IMR-90 (cell line): ENCODE results near the gene CBL. TPM values are rescaled to one million over a fixed set of nuclear protein-coding genes. Genes with fewer than 3 reads are reported as not detected.

Experiments used
- ATAC-seq: fragments of 200-7000 bp; cut with Tn5 transposase; 2 replicates; pipeline ENCODE4 v1.9.1; 2020; ENCODE audit warnings: low read depth, mild to moderate bottlenecking, moderate library complexity
- BruUV-seq: library from RNA; stranded (reverse); fragments of 400-500 nt; replicated peaks from 2 replicates; lab custom pipeline; 2021; lab: Mats Ljungman, UMichigan
- CTCF ChIA-PET: fragments of 300-600 bp; formaldehyde crosslinking; extraction: SDS; loops from one replicate; lab custom pipeline; 2021; ENCODE audit warnings: antibody characterized with exemption; lab: Yijun Ruan, JAX
- POLR2A ChIA-PET: fragments of 300-600 bp; sonication (Branson Sonifier 250); formaldehyde crosslinking; loops from one replicate; lab custom pipeline; 2022; ENCODE audit warnings: antibody characterized with exemption; ENCODE audit not compliant: unreplicated experiment; lab: Charles Lee
- DNase-seq: peaks from one replicate; pipeline ENCODE4 v3.0.0; 2013
- H2AFZ ChIP-seq: replicated peaks from 2 replicates; pipeline ENCODE3; 2013; ENCODE audit warnings: low read length, mild to moderate bottlenecking; ENCODE audit not compliant: poor library complexity
- H2AK5ac ChIP-seq: 2 replicates; pipeline ENCODE4 v1.6.1; 2013; ENCODE audit warnings: low read depth, low read length, inconsistent platforms
- H2AK9ac ChIP-seq: replicated peaks from 2 replicates; pipeline ENCODE3; 2013; ENCODE audit warnings: mild to moderate bottlenecking, low read depth, low read length, moderate library complexity; ENCODE audit not compliant: poor library complexity
- H2BK120ac ChIP-seq: 2 replicates; pipeline ENCODE4 v1.6.1; 2013; ENCODE audit warnings: low read depth, low read length, inconsistent platforms
- H2BK15ac ChIP-seq: 3 replicates; pipeline ENCODE4 v1.6.1; 2013; ENCODE audit warnings: low read depth, low read length, inconsistent platforms
- H2BK20ac ChIP-seq: 2 replicates; pipeline ENCODE4 v1.6.1; 2013; ENCODE audit warnings: low read depth, mild to moderate bottlenecking, inconsistent platforms, low read length, moderate library complexity
- H2BK5ac ChIP-seq: 2 replicates; pipeline ENCODE4 v1.6.1; 2013; ENCODE audit warnings: mild to moderate bottlenecking, low read depth, low read length, inconsistent platforms; ENCODE audit not compliant: poor library complexity, severe bottlenecking
- H3K14ac ChIP-seq: replicated peaks from 2 replicates; pipeline ENCODE4 v1.6.1; 2013; ENCODE audit warnings: low read depth, low read length, inconsistent platforms
- H3K18ac ChIP-seq: 2 replicates; pipeline ENCODE4 v1.6.1; 2013; ENCODE audit warnings: low read depth, low read length, control low read depth
- H3K23ac ChIP-seq: 2 replicates; pipeline ENCODE4 v1.6.1; 2013; ENCODE audit warnings: low read depth, low read length, inconsistent platforms
- H3K27ac ChIP-seq: 2 replicates; pipeline ENCODE4 v1.5.1; 2013; ENCODE audit warnings: mild to moderate bottlenecking, control low read depth, low read length; ENCODE audit not compliant: insufficient read depth
- H3K27me3 ChIP-seq: 2 replicates; pipeline ENCODE4 v1.6.1; 2013; ENCODE audit warnings: low read length; ENCODE audit not compliant: control insufficient read depth, insufficient read depth
- H3K36me3 ChIP-seq: 2 replicates; pipeline ENCODE4 v1.6.1; 2013; ENCODE audit warnings: low read length, mixed read lengths; ENCODE audit not compliant: control insufficient read depth, insufficient read depth
- H3K4ac ChIP-seq: 2 replicates; pipeline ENCODE4 v1.6.1; 2013; ENCODE audit warnings: low read depth, low read length, inconsistent platforms
- H3K4me1 ChIP-seq: 2 replicates; pipeline ENCODE4 v1.6.1; 2013; ENCODE audit warnings: low read length, mixed read lengths; ENCODE audit not compliant: control insufficient read depth, insufficient read depth
- H3K4me2 ChIP-seq: 2 replicates; pipeline ENCODE4 v1.6.1; 2013; ENCODE audit warnings: low read depth, mild to moderate bottlenecking, control low read depth, low read length, moderate library complexity
- H3K4me3 ChIP-seq: 2 replicates; pipeline ENCODE4 v1.5.1; 2013; ENCODE audit warnings: low read depth, mild to moderate bottlenecking, control low read depth, low read length, moderate library complexity; ENCODE audit not compliant: insufficient read depth
- H3K56ac ChIP-seq: 2 replicates; pipeline ENCODE4 v1.6.1; 2013; ENCODE audit warnings: low read length, inconsistent platforms; ENCODE audit not compliant: insufficient read depth; ENCODE audit errors: extremely low read depth
- H3K79me1 ChIP-seq, 2 experiments: 2 replicates each; pipeline ENCODE4 v1.6.1; 2013; ENCODE audit warnings: low read length in 2 of 2, inconsistent platforms in 1 of 2, low read depth in 1 of 2
- H3K9ac ChIP-seq: 2 replicates; pipeline ENCODE4 v1.6.1; 2013; ENCODE audit warnings: low read depth, low read length, control low read depth
- H3K9me1 ChIP-seq: 2 replicates; pipeline ENCODE4 v1.6.1; 2013; ENCODE audit warnings: low read length, inconsistent platforms; ENCODE audit not compliant: insufficient read depth
- H3K9me3 ChIP-seq: 2 replicates; pipeline ENCODE4 v1.6.1; 2013; ENCODE audit warnings: low read length; ENCODE audit not compliant: control insufficient read depth, insufficient read depth
- H4K20me1 ChIP-seq: 2 replicates; pipeline ENCODE4 v1.6.1; 2013; ENCODE audit warnings: low read length, inconsistent platforms; ENCODE audit not compliant: insufficient read depth
- H4K5ac ChIP-seq: 2 replicates; pipeline ENCODE4 v1.6.1; 2013; ENCODE audit warnings: mild to moderate bottlenecking, low read depth, low read length, control low read depth
- H4K8ac ChIP-seq, 2 experiments: 2 replicates each; pipeline ENCODE4 v1.6.1; 2013; ENCODE audit warnings: low read depth in 2 of 2, low read length in 2 of 2, control low read depth in 1 of 2, inconsistent platforms in 1 of 2
- H4K91ac ChIP-seq: 2 replicates; pipeline ENCODE4 v1.6.1; 2013; ENCODE audit warnings: low read depth, low read length, inconsistent platforms; ENCODE audit not compliant: insufficient read depth
- BHLHE40 ChIP-seq: fragments of 150-350 bp; IDR thresholded peaks from 2 replicates; pipeline ENCODE4 v1.6.1; 2016; ENCODE audit warnings: mild to moderate bottlenecking, low read depth, low read length
- CEBPB ChIP-seq: IDR thresholded peaks from 2 replicates; pipeline ENCODE4 v1.6.1; 2012; ENCODE audit warnings: low read depth, low read length, improper control_type of control experiment
- CHD1 ChIP-seq: IDR thresholded peaks from 2 replicates; pipeline ENCODE4 v1.6.1; 2012; ENCODE audit warnings: low read depth, low read length, improper control_type of control experiment
- FOS ChIP-seq: fragments of 150-350 bp; IDR thresholded peaks from 2 replicates; pipeline ENCODE4 v1.6.1; 2016; ENCODE audit warnings: low read depth, low read length
- RCOR1 ChIP-seq: IDR thresholded peaks from 2 replicates; pipeline ENCODE4 v1.6.1; 2012; ENCODE audit warnings: mild to moderate bottlenecking, low read length, improper control_type of control experiment; ENCODE audit not compliant: insufficient replicate concordance
- WGBS, 2 experiments: methylation state at CpG; one replicate each; pipeline versions ENCODE4 v1.1.5 to v1.1.7; 2013; ENCODE audit warnings: missing lambda C conversion rate in 2 of 2; ENCODE audit not compliant: insufficient read length in 1 of 2; ENCODE audit errors: extremely low coverage in 2 of 2; 5-methylcytosine and 5-hydroxymethylcytosine counted together
- dilution Hi-C: fragments of 300-500 bp; cut with HindIII; formaldehyde crosslinking; loops from one replicate; pipeline ENCODE4 v1.14.3; 2018; ENCODE audit warnings: low sequenced_read_pairs; ENCODE audit not compliant: unreplicated experiment
- in situ Hi-C: fragments of 300-500 bp; cut with MboI; formaldehyde crosslinking; loops from 3 replicates; pipeline ENCODE4 v1.14.3; 2019; ENCODE audit warnings: low sequenced_read_pairs, inconsistent platforms, mixed read lengths
- intact Hi-C: fragments of 100-400 bp; cut with micrococcal nuclease; formaldehyde crosslinking; loops from 2 replicates; pipeline ENCODE4 v1.10.0; 2022
- polyA plus RNA-seq, 3 experiments: library from polyadenylated mRNA; depleted of rRNA; stranded (reverse); fragments of >200 nt; gene quantifications; 2 replicates each; pipeline ENCODE4 v1.2.3, GENCODE V29; 2012; ENCODE audit warnings: low replicate concordance in 1 of 3
- total RNA-seq: library from RNA; depleted of rRNA; stranded (reverse); fragments of >200 nt; gene quantifications from 2 replicates; pipeline ENCODE4 v1.2.3, GENCODE V29; 2012
- TF ChIP-seq, protein P1 (sequence below): conservative IDR thresholded peaks from 2 replicates; pipeline ENCODE4 v1.5.1; 2012; ENCODE audit warnings: mild to moderate bottlenecking, low read depth, low read length, improper control_type of control experiment

Gene CBL
- total and polyA plus RNA-seq, 2 of the 4 experiments (the other 2 are of a cell fraction) = 6.1 to 11.8 TPM

DNA sequence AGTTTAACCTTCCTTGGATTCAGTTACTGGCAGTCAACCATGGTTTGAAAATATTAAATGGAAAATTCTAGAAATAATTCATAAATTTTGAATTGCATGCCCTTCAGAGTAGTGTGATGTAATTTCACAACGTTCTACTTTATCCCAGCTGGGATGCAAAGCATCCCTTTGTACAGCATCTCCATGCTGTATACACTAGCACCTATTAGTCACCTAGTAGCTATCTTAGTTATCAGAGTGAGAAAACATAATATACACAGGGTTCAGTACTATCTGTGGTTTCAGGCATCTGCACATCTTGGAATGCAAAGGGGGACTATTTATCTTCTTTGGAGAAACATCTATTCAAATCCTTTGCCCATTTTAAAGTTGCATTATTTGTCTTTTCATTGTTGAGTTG is 30.8 kb downstream of the CBL start:
- WGBS, 2 experiments = no CpG with 5 or more reads among the region's 1 CpG
- ChIA-PET CTCF (no interaction called here), POLR2A (no interaction called here)

More for the DNA sequence above, 30.8 kb downstream of the CBL start:
- H2AK9ac ChIP-seq = no peak overlapping the region
- H3K79me1 ChIP-seq = peaks cover 40 to 77% of the 10 kb centered on the region in 2 experiments
- H3K27me3 ChIP-seq = no peaks in the 10 kb centered on the region
- no peak overlapping the region; the same call in 1 of the 2 replicates for H4K5ac ChIP-seq
- H2BK15ac ChIP-seq = no peak overlapping the region
- intact Hi-C loops = loop anchor here (1.0 kb wide), 1 partner anchor 11 kb away; no protein-coding TSS in a partner anchor
- no peak overlapping the region for H2BK20ac ChIP-seq
- no peaks in the 10 kb centered on the region; the same call in 1 of the 2 replicates for H3K9me1 ChIP-seq
- no peak overlapping the region for H3K23ac ChIP-seq
- H2BK120ac ChIP-seq = no peak overlapping the region
- in situ Hi-C loops = no loop called here
- no peak overlapping the region for H2AFZ ChIP-seq
- H2AK5ac ChIP-seq = no peak overlapping the region
- DNase-seq = peak; percentile 84
- peak overlapping the region; percentile 54; the same call in 1 of the 2 replicates for H3K4me2 ChIP-seq
- no peak overlapping the region for H3K4ac ChIP-seq
- TF ChIP-seq CEBPB (peak; percentile 98), CHD1 (no peak), BHLHE40 (peak; percentile 64), FOS (peak; percentile 61; the same call in 1 of the 2 replicates), RCOR1 (peak; percentile 98)
- TF ChIP-seq, protein P1, sequence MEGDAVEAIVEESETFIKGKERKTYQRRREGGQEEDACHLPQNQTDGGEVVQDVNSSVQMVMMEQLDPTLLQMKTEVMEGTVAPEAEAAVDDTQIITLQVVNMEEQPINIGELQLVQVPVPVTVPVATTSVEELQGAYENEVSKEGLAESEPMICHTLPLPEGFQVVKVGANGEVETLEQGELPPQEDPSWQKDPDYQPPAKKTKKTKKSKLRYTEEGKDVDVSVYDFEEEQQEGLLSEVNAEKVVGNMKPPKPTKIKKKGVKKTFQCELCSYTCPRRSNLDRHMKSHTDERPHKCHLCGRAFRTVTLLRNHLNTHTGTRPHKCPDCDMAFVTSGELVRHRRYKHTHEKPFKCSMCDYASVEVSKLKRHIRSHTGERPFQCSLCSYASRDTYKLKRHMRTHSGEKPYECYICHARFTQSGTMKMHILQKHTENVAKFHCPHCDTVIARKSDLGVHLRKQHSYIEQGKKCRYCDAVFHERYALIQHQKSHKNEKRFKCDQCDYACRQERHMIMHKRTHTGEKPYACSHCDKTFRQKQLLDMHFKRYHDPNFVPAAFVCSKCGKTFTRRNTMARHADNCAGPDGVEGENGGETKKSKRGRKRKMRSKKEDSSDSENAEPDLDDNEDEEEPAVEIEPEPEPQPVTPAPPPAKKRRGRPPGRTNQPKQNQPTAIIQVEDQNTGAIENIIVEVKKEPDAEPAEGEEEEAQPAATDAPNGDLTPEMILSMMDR = no peak
- no peak overlapping the region; the same call in 1 of the 2 replicates for H3K27ac ChIP-seq
- H3K18ac ChIP-seq = peak overlapping the region; percentile 64; the same call in 1 of the 2 replicates
- no peak overlapping the region for H3K9ac ChIP-seq
- no TSS peak for BruUV-seq
- H4K91ac ChIP-seq = no peak overlapping the region
- ATAC-seq = peak; percentile 96
- H4K8ac ChIP-seq = no peak overlapping the region
- H3K9me3 ChIP-seq = no peaks in the 10 kb centered on the region
- H4K20me1 ChIP-seq = peaks cover 38% of the 10 kb centered on the region
- H3K36me3 ChIP-seq = peaks cover 9% of the 10 kb centered on the region; the same call in 1 of the 2 replicates
- no peak overlapping the region for H3K14ac ChIP-seq
- H3K56ac ChIP-seq = no peak overlapping the region
- dilution Hi-C loops = no loop called here
- peaks cover 5% of the 10 kb centered on the region for H3K4me1 ChIP-seq
- H2BK5ac ChIP-seq = peak overlapping the region; percentile 61
- H3K4me3 ChIP-seq = no peak overlapping the region
